GM12874 (cell line): ENCODE measurements around the gene ZBTB21.
A peak's percentile ranks its signal among the peaks of the same experiment; 100 is the strongest.

ENCODE experiments used
- TF ChIP-seq, protein P1 (sequence below): IDR thresholded peaks from 2 replicates; pipeline ENCODE4 v1.5.1; 2011; ENCODE audit warnings: low read depth, mild to moderate bottlenecking, control low read depth, low read length, moderate library complexity; ENCODE audit not compliant: insufficient read depth

Gene ZBTB21

DNA sequence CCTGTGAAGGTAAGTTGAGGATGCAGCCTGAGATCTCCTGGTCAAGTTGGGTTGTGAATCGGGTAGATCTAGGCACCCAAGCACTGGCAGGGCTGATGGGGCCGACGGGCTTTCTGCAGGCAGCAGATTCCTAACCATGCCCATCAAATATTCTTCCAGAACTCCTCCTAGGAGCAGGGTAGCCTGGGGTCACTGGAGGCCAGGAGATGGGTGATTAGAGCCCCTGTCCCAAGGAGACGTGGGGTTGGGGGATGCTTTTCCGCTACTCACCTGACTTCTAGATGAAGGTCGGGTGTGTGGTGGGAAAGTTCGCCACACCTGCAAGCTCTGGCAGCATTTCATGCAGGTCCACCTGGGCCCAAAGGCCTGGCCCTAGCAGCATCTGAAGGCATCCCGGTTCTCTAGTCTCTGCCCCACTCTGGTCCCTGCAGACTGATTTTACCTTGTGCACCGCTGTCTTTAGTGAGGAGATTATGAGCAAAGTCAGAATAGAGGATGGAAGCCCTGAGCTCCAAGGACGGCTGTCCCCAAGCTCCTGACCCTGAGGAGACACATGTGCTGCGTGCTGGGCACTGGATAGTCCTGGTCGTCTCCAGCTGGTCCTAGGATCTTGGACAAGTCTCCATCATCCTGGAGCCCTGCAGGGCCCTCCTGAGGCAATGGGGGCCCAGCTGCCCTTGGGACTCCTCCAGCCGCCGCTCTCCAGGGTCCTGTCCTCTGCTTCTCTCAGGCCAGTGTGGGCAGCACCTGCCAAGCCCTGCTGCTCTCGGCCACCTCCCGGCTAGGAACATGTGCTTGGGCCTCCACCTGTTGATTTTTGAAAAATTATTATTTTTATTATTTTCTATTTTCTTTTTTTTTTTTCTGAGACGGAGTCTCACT, 34.5 kb downstream of the ZBTB21 start:
- TF ChIP-seq, protein P1, sequence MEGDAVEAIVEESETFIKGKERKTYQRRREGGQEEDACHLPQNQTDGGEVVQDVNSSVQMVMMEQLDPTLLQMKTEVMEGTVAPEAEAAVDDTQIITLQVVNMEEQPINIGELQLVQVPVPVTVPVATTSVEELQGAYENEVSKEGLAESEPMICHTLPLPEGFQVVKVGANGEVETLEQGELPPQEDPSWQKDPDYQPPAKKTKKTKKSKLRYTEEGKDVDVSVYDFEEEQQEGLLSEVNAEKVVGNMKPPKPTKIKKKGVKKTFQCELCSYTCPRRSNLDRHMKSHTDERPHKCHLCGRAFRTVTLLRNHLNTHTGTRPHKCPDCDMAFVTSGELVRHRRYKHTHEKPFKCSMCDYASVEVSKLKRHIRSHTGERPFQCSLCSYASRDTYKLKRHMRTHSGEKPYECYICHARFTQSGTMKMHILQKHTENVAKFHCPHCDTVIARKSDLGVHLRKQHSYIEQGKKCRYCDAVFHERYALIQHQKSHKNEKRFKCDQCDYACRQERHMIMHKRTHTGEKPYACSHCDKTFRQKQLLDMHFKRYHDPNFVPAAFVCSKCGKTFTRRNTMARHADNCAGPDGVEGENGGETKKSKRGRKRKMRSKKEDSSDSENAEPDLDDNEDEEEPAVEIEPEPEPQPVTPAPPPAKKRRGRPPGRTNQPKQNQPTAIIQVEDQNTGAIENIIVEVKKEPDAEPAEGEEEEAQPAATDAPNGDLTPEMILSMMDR, result no peak

DNA sequence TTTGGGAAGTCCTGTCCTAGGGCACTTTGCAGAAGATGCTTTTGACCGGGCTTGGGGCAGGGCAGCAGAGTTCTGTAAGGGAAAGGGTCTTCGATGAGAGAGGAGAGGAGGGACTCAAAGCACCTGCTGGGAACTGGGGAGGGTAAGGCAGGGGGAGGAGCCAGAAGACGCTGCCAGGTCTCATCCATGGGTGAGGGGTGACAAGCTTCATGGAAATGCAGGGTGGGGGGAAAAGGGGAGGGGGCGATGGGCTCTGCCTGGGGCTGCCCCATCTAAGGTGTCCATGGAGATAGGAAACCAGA, 35.5 kb downstream of the ZBTB21 start:
- TF ChIP-seq, protein P1, result no peak

DNA sequence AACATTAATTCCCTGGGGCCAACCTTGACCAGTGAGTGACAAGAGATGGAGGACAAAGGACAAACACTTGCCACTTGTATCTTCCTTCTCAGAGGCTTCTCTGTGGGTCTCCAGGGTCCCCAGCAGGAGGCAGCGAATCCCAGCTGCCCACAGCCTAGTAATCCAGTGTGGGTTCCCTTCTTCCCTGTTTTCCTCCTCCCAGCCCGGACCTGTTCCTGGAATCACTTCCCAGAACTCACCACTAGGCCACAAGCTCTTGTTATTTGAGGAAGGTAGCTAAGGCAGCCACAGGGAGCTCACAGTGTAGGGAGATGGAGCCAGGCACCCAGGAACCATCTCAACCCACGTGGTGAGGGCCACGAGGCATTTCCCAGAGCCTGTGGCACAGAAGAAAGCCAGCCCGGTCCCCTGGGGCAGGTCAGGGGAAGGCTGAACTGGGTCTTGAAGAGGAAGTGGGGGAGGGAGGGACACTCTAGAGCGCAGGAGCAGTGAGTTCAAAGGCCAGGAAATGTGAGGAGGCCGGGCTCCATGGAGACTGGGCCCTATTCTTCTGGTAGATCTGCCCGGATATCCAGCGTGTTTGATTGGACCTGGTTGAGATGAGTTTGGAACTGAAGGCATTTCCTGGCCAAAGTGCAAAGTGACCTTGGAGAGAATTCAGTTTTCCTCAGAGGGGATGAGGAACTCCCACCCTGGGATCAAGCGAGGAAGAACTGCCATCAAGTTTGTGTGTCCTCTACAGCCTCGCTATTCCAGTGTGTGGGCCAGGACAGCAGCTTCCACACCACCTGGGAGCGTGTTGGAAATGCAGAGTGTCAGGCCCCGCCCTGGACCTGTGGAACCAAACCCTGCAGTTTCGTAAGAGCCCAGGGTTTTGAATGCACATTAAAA, 36.1 kb downstream of the ZBTB21 start:
- TF ChIP-seq, protein P1, result 0 out of 2 replicates have a peak, but pooled peaks have one; percentile 18

DNA sequence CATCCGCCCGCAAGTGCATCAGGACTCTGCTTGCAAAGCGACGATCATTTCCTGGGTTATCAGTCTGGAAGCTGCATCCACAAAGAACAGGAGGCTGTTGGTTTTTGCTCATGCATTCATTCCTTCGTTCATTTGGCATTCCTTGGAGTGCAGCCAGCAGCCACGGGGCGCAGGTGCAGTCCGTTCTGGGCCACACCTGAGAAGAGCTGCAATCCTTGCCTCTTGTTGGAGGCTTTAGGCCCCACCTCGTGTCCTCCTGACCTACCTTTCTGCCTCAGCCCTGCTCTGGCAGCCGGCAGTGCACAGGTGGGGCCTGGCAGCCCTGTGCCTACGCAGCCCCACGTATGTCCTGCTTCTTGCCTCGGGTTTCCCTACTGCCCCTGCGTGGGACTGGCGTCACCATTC, 36.7 kb downstream of the ZBTB21 start:
- TF ChIP-seq, protein P1, result no peak

DNA sequence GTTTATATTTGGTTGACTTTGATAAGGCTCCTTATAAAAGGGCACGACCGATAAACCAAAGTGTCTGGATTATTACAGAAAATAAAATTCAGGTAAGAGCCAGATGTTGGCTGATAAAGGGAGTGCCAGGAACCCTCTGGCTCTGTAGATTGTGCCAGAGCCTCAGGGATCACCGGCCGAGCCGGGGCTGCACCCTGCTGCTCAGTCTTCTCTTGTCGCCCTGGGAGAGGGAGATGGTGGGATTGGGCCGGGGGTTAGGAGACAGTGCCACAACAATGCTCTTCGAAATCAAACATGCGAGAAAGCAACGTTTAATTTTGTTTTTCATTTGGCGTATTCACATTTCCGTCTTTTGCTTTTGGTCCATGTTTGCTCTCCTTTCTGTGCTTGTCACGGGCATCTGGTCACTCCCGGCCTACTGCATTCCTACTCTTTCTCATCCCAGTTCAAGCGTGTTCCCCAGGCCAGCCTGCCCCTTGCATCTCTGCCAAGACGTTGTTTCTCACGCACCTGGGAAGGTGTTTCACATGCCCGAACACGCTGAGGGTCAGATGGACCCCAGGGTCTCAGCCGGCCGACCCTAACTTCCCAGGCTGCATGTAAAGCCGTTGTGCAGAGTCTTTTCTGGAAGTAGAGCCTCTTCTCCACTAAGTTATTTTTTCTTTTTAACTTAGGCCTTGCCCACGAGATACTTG, 37.5 kb downstream of the ZBTB21 start:
- TF ChIP-seq, protein P1, result no peak

DNA sequence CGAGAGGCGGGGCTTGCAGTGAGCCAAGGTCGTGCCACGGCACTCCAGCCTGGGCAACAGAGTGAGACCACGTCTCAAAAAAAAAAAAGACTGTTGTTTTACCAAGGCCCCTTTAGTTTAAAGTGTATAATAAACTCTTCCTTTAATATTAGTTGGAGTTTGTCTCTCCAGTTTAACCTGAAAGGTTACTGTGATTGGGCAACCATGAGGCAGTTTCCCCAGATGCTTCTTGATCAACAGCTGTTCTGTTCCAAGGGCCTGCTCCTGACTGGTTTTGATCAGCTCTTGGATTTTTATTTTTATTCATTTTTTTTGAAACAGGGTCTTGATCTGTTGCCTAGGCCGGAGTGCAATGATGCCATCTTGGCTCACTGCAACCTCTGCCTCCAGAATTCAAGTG, 38.3 kb downstream of the ZBTB21 start:
- TF ChIP-seq, protein P1, result no peak
